Activated CD4-positive, alpha-beta T cell treated with anti-CD3 and anti-CD28 coated beads, Interleukin-2, amount 50 U/mL, for 16 hours (primary cell): ENCODE data around the gene CCDC70.

ENCODE experiments used
- DNase-seq: peaks from one replicate; pipeline ENCODE4 v3.0.0-alpha.2; 2020

Gene CCDC70

DNA sequence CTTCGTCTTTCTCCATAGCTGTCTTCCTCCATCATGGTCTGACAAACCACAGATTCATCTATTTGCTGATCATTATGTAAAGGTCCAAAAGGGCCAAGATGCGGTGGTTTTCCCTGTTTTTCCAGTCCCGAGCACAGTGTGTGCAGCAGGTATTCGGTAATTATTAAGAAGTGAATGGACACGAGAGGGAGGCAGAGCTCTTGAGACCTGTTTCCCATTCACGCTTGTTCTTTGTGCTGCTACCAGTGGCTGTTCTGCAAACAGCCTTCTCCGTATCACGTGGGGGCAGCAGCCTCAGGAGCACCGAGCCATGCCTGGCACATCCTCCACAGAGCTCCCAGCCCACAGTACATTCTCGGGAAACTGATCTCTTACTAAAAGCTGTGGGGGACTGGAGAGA is 50.3 kb downstream of the CCDC70 start:
- no peak for DNase-seq

DNA sequence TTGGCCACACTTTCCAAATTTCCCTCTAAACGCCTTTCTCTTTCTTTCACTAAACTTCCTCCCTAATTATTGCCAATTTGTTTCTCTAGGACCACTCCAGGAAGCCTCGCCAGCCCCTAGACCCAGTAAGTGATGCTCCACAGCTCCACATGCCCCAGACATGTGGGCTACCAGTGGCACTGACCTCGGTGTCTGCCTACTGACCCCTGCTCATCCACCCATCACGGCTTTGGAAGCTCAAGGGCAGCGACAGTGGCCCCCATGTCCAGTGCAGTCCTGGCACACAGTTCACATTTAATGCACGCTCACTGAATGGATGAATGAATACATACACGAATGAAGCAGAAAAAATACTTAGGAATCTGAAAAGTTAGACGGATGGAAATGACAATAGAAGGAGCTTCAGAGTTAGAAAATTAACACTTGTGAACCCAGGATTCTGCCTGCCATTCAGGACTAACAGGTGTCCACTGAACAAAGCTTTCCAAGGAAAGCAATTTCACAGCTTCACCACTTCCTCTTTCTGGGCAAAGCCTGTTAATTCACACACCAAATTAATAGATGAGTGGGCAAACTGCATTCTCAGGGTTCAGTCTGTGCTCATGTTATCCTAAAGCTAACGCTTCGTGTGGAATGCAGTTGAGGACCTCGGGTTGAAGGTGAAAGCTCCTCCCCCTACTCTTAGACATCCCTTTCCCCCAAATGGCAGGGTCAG is 50.9 kb downstream of the CCDC70 start:
- DNase-seq = no peak

DNA sequence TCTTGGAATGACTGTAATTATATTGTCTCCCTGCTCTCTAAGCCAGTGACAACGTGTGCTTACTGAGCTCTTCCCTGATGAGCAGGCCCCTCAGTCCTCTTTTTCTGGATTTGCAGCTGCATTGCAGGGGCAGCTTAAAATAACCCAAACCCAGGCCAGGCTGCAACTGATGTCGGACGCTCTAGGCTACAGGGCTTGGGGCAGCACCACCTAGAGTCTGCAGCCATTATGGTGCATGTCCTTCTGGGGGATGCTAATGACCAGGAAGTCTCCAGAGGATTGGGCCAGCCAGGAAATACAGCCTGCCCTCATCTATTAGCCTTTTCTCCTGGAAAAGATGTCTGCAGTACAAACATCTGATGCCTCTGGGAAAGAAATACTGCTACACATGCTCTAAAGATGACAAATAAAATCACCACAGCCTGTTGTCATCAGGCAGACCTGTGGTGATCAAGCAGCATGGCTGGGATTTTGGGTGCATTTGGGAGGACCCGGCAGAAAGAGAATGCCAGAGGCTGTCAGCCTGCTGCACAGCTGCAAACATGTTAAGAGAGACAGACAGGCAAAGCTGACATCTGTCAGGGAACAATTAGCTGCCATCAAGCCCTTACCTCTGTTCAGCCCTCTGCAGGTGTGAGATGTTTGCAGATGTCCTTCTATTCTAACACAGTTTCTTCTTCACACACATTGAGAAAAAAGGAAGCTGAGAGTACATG is 51.8 kb downstream of the CCDC70 start:
- DNase-seq = no peak

GRCh38 chr13:51914137-51914493 is 52.3 kb downstream of the CCDC70 start:
- no peak for DNase-seq
